ENCODE results near the gene PLA2G4B.

The PLA2G4B gene, protein sequence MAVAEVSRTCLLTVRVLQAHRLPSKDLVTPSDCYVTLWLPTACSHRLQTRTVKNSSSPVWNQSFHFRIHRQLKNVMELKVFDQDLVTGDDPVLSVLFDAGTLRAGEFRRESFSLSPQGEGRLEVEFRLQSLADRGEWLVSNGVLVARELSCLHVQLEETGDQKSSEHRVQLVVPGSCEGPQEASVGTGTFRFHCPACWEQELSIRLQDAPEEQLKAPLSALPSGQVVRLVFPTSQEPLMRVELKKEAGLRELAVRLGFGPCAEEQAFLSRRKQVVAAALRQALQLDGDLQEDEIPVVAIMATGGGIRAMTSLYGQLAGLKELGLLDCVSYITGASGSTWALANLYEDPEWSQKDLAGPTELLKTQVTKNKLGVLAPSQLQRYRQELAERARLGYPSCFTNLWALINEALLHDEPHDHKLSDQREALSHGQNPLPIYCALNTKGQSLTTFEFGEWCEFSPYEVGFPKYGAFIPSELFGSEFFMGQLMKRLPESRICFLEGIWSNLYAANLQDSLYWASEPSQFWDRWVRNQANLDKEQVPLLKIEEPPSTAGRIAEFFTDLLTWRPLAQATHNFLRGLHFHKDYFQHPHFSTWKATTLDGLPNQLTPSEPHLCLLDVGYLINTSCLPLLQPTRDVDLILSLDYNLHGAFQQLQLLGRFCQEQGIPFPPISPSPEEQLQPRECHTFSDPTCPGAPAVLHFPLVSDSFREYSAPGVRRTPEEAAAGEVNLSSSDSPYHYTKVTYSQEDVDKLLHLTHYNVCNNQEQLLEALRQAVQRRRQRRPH

DNA sequence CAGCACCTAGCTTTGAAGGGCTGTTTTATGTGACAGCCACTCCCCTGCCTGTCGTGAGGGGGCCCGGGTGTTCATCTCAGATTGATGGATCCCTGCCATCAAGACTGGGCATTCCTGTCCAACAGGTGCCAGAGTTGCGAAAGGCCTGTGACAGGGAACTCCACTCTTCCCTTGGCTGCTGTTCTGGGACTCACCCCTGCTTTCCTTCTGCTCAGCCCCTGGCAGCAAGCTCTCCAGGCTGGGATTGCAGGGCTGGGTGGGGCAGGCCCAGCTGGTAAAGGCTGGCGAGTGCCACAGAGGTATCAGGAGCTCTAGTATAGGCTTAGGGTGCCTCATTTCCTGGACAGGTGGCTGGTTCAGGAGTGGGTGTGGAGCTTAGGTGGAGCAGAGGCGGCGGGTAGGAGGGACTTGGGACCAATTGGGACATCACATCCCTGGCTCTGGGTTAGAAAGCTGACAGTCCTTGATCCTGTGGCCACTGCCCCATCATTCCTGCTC is at the start of gene PLA2G4B:
PLA2G4B (plus strand) TSS at position 448 of the 498 bp plus-strand sequence. CDS start 67 bp downstream, outside the sequence.
- DNase-seq (no peak), ATAC-seq (no peak)
- Mint-ChIP-seq H3K4me1 (peaks cover 20% of the 10 kb centered on the region), H3K27me3 (no peaks in the 10 kb centered on the region), H3K9me3 (no peaks in the 10 kb centered on the region), H3K4me3 (no peak within 1 kb of the TSS), H3K27ac (peak within 1 kb of the TSS; percentile 19 to 83)

DNA sequence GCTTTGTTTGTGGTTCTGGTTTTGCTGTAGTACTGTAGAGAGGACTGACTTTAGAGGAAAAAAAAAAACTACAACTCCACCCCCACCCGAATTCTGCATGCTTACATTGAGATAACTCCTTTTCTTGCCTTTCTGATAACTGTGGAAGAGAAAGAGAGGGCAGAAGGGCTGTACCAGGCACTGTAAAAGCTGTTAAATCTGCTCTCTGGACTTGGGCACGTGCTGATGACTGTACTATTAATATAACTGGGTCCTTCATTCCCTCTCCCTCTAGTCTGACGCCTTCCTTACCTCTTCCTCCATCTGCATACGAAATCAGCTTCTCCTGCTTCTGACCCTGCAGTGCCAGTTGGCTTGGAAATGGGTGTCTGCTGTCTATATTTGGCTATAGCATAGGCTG is 49.4 kb upstream of the PLA2G4B start:
- no peak overlapping the region for H3K27ac Mint-ChIP-seq
- H3K4me1 Mint-ChIP-seq = peaks cover 45% of the 10 kb centered on the region
- no peak for ATAC-seq
- no peak for DNase-seq
- no peaks in the 10 kb centered on the region for H3K9me3 Mint-ChIP-seq
- H3K27me3 Mint-ChIP-seq = no peaks in the 10 kb centered on the region
- H3K4me3 Mint-ChIP-seq = no peak overlapping the region

DNA sequence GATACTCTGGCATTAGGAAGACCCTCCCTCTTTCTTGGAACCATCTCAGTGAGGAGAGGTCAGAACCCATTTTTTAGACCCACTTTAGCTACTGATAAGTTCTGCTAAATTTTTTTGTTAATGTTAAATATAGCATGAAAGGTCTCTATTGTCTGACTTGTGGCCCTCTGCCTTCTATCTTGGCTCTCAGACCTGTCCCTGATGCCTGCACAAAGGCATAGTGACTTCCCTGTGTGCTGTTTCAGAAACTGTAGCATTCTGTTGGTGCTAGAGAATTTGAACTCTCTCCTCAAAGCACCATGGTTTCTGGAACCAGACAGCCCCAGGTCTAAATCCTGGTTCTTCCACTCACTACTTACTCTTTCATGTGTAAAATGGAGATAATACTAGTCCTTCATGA is 49.0 kb upstream of the PLA2G4B start:
- no peaks in the 10 kb centered on the region for H3K9me3 Mint-ChIP-seq
- no peaks in the 10 kb centered on the region for H3K27me3 Mint-ChIP-seq
- peaks cover 45% of the 10 kb centered on the region for H3K4me1 Mint-ChIP-seq
- ATAC-seq = no peak
- no peak overlapping the region for H3K27ac Mint-ChIP-seq
- no peak for DNase-seq
- H3K4me3 Mint-ChIP-seq = no peak overlapping the region

- ATAC-seq (no peak), DNase-seq (no peak)
- no peak overlapping the region for H3K27ac Mint-ChIP-seq
- no peaks in the 10 kb centered on the region for H3K27me3 Mint-ChIP-seq
- no peaks in the 10 kb centered on the region for H3K9me3 Mint-ChIP-seq
- H3K4me3 Mint-ChIP-seq = no peak overlapping the region
- H3K4me1 Mint-ChIP-seq = peaks cover 48% of the 10 kb centered on the region
Measured at GRCh38 chr15:41790169-41790568, 48.5 kb upstream of the PLA2G4B start.

DNA sequence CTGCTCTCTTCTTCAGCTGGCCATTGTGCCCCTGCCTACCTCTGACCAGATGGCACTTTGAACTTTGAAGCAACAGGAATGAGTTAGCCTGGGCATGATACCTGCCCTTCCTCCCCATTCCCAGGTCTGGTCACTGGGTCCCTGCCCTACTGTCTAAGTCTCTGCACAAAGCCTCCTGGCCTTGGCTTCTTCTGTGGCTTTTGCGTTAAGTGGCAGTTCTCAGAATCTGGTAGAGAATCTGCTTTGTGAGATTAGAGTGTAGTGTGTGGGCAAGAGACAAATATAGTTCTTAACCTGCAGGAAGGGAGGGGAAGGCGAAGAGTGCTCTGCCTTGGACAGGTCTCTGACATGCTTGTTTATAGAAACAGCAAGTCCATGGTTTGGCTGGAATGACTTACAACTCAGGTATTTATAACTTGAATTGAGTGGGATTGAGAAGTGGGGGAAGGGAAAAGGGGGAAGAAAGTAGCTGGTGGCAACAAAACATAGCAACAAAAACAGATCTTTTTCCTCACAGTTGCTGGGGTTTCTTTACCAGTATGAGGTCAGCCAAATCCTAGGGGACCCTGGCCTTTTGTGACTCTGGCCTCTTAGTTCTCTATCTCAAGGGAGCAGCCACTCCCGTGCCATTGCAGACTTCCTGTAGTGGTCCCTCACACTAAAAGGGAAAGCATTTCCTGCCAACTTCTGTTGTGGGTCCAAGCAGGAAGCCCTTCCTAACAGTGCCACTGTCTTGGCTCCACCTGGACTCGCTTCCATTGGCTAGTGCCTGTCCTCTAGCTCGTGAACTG is 47.7 kb upstream of the PLA2G4B start:
- H3K9me3 Mint-ChIP-seq = no peaks in the 10 kb centered on the region
- no peak for DNase-seq
- no peaks in the 10 kb centered on the region for H3K27me3 Mint-ChIP-seq
- H3K4me3 Mint-ChIP-seq = peak overlapping the region; percentile 38 to 42
- peak; percentile 57 for ATAC-seq
- H3K4me1 Mint-ChIP-seq = peaks cover 56% of the 10 kb centered on the region
- H3K27ac Mint-ChIP-seq = peak overlapping the region; percentile 81 to 83

DNA sequence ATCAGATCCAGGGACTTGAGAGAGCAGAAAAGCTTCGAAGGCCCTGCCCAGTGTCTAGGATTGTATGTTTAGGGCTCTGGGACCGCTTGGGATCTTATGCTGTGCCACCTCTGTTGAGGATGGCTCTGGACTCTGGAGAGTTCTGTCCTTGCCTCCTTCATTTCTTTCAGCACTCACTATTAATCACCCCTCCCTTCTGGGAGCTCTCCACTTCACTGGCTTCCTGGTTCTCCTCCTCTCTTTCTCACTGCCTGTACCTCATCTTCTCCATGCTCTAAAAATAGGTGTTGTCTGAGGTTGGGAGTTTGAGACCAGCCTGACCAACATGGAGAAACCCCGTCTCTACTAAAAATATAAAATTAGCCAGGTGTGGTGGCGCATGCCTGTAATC is 47.1 kb upstream of the PLA2G4B start:
- no peaks in the 10 kb centered on the region for H3K27me3 Mint-ChIP-seq
- no peak for DNase-seq
- peak overlapping the region in 1 of 2 donors; percentile 38 for H3K4me3 Mint-ChIP-seq
- no peaks in the 10 kb centered on the region for H3K9me3 Mint-ChIP-seq
- ATAC-seq = no peak
- H3K27ac Mint-ChIP-seq = peak overlapping the region; percentile 5 to 62
- peaks cover 61% of the 10 kb centered on the region for H3K4me1 Mint-ChIP-seq

DNA sequence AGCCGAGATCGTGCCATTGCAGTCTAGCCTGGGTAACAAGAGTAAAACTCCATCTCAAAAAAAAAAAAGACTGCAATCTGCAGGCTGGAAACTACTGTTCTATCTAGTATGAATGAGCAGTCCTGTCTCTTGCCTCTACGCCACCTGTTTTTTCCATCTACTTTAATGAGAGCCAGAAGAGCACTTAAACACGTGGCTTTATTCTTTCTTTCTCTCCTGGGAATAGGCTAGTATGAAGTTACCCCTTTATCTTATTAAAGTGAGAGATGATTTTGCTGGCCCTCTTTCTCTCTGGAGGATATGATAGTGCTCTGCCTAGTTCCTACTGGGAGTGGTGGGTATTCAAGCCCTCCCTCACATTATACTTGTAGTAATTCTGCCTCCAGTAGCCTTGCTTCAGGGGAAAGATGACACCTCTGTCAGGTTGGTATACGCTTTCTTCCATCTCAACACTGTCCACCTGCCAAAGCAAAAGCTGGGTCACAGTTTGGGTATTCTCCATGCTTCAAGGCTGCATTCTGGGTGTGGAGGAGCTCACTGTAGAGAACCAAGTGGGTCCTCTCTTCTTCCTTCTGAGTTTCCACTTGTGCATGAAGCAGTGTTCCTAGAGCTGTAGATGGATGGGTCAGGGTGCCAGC is 46.5 kb upstream of the PLA2G4B start:
- DNase-seq (no peak), ATAC-seq (no peak)
- H3K4me1 Mint-ChIP-seq = peaks cover 62% of the 10 kb centered on the region
- H3K27ac Mint-ChIP-seq = peak overlapping the region in 1 of 2 donors; percentile 44
- no peaks in the 10 kb centered on the region for H3K9me3 Mint-ChIP-seq
- no peaks in the 10 kb centered on the region for H3K27me3 Mint-ChIP-seq
- peak overlapping the region in 1 of 2 donors; percentile 9 for H3K4me3 Mint-ChIP-seq

DNA sequence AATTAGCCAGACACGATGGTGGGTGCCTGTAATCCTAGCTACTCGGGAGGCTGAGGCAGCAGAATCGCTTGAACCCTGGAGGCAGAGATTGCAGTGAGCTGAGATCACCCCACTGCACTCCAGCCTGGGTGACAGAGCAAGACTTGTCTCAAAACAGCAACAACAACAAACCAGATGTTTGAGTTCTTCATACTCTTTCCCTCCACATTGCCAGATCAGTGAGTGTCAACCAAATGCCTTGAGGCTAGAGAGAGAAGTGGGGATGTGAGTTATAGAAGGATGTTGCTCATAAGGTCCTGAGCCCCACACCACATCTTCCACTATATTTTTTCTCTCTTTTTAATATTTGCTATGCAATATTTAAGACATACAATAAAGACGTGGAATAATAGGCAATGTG is 44.6 kb upstream of the PLA2G4B start:
- Mint-ChIP-seq H3K4me1 (peaks cover 60% of the 10 kb centered on the region), H3K4me3 (no peak overlapping the region), H3K27me3 (no peaks in the 10 kb centered on the region), H3K27ac (no peak overlapping the region), H3K9me3 (no peaks in the 10 kb centered on the region)
- DNase-seq (no peak), ATAC-seq (no peak)

DNA sequence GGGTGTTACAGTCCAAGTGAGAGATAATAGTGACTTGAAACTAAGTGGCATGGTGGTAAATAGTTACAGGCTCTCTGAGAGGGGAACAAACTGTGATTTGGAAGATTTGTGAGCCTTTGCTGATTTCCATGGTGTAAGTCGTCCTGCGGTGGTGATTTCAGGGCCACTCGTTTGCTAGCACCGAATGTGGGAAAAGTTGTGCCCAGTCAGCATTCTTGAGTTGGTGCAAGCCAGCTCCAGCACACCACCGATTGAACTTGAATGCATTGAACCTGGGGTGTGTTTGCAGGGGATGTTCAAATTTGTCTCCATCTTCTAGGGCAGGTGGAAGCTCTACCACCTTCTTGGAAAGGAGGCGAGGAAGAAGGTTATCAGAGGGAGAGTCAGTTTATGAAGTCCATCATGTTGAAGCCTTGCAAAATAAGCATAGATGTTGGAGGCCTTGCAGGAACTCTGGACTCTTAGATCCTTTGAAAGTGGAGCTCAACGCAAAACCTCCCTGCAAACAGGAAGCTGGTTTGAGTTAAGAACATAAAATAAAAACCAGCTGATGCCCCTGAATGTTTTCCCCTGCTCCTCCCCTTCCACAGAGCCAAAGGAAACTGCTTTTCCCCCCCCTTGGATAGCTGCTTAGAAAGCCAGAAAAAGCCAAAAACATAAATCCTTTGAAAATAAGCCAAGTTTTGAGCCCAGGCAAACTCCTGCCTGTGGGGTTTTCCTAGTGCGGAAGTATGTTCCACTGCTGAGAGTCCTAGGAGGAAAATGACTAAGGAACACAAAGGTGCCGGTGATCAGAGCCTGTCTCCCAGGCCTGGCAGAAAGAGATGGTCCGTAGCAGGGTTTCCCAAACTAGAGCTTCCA is 42.4 kb upstream of the PLA2G4B start:
- Mint-ChIP-seq H3K9me3 (no peaks in the 10 kb centered on the region), H3K4me1 (peaks cover 45% of the 10 kb centered on the region)
- no peak for DNase-seq

GRCh38 chr15:41797201-41797944 is 41.3 kb upstream of the PLA2G4B start:
- DNase-seq (no peak), ATAC-seq (no peak)
- Mint-ChIP-seq H3K9me3 (no peaks in the 10 kb centered on the region), H3K4me3 (no peak overlapping the region), H3K27me3 (no peaks in the 10 kb centered on the region), H3K4me1 (peaks cover 33% of the 10 kb centered on the region), H3K27ac (peak overlapping the region in 1 of 2 donors; percentile 13)

More for the DNA sequence above, 42.4 kb upstream of the PLA2G4B start:
- no peaks in the 10 kb centered on the region for H3K27me3 Mint-ChIP-seq
- no peak for ATAC-seq
- H3K4me3 Mint-ChIP-seq = no peak overlapping the region
- peak overlapping the region in 1 of 2 donors; percentile 84 for H3K27ac Mint-ChIP-seq

DNA sequence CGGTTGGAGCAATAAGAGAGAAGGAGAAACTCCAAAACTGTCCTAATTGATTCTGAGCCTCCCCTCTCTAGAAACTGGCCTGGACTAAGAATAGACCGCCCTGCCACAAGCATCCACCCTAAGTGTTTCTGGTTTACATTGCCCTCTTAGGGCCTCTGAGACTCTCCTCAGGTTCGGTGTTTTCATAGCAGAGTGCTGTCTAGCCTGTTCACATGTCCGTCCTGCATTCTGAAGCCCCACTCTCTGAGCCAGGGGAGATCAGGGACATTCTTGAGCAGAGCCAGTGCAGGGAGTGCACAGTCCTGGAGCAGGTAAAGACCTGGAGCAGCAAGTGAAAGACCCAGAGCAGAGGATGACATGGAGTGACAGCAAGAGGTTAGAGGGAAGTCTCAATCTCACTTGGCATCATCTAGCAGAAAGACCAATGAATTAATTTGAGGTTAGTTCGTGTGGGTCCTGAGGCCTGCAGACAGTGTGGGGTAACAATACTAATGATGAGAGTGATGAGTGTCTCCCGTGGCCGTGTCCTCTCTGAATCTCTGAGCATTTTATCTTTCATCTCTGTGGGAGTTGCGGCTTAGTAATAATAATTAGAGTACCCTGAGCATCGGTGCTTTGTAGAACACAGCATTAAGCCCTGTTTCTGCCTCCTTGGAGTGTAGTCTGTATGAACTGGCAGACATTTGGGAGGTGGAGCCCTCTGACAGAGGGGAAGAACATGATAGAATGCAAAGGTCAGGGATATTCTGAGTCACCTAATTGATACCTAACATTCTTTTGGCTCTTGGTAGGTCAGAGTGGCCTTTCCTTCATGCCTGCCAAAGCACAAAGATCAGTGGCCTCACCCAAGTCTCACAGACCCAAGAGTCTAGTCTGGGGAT is 39.8 kb upstream of the PLA2G4B start:
- Mint-ChIP-seq H3K27me3 (no peaks in the 10 kb centered on the region), H3K27ac (peak overlapping the region in 1 of 2 donors; percentile 22), H3K4me1 (peaks cover 31% of the 10 kb centered on the region), H3K4me3 (no peak overlapping the region), H3K9me3 (no peaks in the 10 kb centered on the region)
- DNase-seq = no peak
- ATAC-seq = peak; percentile 37

GRCh38 chr15:41799488-41799805 is 39.2 kb upstream of the PLA2G4B start:
- Mint-ChIP-seq H3K27me3 (no peaks in the 10 kb centered on the region), H3K4me1 (peaks cover 35% of the 10 kb centered on the region), H3K27ac (no peak overlapping the region), H3K4me3 (no peak overlapping the region), H3K9me3 (no peaks in the 10 kb centered on the region)
- DNase-seq (no peak), ATAC-seq (peak; percentile 15)

GRCh38 chr15:41801185-41801584 is 37.5 kb upstream of the PLA2G4B start:
- Mint-ChIP-seq H3K27me3 (no peaks in the 10 kb centered on the region), H3K27ac (no peak overlapping the region), H3K9me3 (no peaks in the 10 kb centered on the region), H3K4me3 (no peak overlapping the region), H3K4me1 (peaks cover 30% of the 10 kb centered on the region)
- no peak for DNase-seq
- ATAC-seq = no peak
